Measurements from ENCODE around the gene HOXA1.
A peak's percentile ranks its signal among the peaks of the same experiment; 100 is the strongest.

Gene HOXA1

DNA sequence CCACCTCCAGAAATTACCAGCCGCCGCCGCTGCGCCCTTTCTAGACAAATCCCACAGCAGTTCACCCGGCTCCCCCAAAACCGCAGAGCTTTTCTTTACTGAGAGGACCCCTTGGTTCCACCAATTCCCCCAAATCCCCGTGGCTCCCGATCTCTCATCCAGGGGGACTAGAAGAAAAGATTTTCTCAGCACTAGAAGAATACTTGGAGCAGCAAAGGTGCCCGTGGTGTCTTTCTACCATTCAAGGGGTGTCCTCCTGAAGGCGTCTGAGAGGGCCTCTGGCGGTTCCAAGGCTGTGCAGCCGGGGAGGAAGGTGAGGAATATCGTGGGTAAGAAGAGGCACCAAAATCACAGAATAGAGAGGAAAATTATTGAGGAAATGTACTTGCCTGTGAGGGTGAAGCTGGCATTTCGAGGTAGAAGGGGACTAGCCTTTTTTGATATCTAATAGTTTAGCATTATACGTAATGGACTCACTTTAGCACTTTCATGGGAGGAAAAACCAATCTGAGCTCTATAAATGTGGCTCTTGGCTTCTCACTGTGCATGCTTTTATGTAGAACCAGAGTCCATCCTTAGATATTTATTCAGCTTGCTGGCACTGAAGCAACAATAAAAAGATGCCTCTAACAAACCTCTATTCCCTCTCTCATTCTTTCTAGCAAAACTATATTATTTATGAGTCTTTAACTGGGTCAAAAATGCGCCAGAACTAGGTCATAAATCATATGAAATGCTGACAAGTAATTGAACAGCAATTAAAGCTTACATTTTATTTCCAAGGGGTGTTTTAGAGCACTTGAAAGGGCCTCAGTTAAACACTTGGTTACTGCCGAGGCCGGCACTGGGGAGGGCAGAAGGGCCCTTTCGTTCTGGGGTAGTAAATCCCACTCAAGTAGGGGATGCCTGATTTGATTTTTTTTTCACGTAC, 20.5 kb upstream of the HOXA1 start:
- no peak for DNase-seq

DNA sequence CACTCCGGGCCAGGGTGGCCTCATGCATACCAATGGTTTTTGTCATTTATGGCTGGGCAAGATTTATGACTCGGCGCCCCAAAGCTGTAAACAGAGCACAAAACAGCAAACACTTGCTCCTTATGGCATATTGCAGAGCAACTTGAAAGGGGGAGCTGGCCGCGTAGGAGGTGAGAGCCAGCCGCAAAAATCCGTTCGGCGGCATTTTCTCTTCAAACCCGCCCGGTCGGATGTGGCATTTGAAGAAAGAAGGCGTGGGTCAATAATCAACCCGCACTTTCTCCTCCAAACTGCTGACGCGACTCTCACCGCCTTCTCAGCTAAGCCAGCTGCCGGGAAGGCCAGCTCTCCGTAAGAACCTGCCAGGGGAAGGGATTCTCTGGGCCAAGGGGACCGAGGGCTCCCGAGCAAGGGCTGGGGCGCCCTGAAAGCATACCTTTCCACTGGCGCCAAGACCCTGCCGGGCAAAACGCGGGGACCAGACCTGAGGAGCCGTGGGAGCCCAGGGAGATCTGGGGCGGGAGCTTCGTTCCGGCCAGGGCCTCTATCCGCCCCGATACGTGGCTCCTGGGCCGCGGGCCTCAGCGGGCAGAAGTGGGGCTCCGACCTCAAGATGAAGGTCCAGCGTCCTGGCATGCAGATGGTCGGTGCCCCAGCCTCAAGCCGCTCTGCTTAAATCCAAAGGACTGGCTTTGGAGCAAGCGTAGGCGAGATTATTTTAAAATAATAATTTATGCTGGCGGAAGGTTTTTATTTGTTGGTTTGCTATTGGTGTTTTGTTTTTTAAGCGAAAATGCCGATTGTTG, 19.6 kb upstream of the HOXA1 start:
- DNase-seq: peak; percentile 46

DNA sequence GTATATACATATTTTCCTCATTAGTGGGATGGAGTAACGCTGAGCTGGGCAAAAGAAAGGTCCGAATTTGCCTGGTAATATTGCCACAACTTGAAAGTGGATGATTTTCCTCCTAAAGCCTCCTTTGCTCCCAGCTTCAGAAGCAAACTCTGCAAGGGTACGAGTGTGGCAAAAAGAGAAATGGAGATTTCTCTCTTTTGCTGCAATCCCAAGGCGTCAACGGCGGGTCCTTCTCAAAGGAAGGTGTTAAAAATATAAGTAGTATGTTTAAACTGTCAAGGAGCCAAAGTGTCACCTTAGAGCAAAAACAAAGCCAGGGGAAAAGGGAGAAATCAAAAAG, 19.1 kb upstream of the HOXA1 start:
- DNase-seq: no peak

DNA sequence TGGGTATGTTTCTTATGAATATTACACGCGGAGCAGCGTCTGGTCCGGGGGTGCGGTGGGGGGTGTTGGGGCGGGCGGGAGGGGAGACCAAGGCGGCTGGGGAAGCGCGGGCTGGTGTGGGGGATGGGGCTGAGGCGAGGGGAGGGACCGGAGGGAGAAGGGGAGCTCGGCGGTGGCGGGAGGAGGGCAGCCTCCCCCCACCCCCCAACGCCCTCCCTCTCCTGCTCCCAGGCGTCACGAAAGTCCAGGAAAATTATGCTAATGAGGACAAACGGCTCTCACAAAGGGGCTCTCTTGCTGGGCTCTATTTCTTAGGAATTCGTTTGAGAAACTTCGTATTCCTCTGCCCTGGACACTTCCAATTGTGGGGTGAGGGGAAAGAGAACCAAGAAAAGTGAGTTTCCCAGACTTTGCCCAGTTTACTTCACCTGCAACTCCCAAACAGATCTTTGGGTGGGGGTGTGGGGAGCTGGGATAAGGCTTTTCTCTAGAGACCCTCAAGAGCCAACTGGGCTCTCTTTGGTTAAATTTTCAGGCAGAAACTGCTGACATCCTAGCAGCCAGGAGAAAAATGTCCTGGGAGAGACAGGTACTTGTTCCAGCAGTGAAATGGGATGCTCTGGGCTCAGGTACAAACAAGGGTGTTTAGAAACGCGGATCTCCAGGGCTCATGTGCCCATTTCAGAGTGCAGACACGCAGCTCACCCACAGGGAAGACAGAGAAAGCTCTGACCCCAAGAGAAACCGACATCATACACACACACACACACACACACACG, 18.4 kb upstream of the HOXA1 start:
- DNase-seq: peak; percentile 63

DNA sequence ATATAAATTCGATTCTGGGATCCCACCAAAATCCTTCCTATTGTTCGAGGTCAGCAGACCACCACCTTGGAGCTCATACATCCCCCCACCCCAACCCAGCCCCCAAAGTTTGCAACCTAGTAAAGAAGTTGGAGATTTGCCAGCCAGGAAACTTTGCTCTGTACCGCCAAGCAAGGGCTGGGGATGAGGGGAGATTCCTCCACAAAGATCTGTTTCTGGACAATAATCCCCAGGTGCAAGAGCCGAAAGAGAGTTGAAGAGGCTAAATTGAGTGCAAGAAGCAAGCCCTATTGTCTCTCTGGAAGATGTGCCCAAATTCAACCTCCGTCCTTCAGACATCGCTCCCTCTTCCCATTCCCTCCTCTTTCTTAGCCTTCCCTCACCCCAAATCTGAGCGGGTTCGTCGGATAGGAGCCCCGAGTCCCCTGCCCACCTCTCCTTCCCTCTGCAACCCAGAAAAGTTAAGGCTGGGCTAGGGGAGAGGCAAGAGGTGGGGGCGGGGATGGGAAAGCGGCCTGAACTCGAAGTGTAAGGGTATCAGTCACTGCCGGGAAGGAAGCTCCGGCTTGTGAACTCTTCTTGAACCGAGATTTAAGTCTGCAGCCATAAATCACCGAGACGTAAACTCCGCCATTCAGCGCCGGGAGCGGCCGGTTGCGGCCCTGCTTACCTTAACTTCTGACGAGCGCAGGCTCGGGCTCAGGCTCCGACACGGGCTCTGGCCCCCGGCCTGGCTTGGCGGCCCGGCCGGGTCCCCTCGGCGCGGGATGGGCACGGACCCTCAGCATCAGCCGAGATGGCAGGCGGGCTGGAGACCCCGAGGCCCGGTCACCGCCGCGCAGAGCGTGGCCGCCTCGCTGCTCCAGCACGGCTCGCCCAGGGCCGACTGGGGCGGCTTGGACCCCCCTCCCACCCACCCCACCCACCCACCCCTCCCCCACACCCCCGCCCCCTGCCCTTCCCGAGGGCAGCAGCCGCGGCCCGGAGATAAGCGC, 17.5 kb upstream of the HOXA1 start:
- DNase-seq: peak; percentile 84

DNA sequence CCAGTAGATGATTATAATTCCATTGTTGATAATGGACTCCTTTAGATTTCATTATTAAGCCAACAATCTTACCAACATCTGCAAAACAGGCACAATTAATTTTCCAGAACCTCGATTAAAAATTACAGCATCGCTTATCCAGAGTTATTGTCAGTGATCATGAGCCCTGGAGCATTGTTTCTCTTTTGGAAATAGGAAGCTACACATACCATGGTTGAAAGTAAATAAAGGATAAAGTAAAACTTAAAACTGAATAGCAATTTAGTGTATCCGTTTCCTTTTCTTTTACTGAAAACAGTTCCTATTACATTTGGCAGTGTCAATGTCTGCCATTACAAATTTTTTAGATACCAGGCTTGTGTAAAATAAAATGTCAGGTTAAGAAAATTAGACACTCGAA, 16.6 kb upstream of the HOXA1 start:
- no peak for DNase-seq

DNA sequence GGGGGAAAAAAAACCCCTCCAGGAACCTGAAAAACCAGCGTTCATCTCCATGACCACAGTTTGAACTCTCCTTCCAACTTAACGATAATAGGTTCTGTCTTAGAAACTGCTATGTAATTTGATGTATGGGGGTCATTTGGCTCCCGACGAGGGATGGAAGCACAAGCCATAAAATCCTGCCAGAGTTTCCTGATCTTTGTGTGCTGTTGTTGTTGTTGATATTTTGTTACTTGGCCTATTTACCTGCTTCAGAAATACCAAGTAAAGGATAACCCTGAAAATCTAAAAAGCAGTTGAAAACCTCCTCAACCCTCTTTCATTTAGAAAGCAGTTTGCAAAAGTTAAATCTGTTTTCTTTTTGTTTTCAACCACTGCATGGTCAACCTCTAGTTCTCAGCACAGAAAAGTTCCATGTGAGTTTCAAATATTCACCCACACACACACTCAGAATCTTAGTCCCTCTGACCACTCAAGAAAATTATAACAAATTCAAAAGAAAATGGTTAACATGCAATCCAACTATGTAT, 16.0 kb upstream of the HOXA1 start:
- DNase-seq: no peak

DNA sequence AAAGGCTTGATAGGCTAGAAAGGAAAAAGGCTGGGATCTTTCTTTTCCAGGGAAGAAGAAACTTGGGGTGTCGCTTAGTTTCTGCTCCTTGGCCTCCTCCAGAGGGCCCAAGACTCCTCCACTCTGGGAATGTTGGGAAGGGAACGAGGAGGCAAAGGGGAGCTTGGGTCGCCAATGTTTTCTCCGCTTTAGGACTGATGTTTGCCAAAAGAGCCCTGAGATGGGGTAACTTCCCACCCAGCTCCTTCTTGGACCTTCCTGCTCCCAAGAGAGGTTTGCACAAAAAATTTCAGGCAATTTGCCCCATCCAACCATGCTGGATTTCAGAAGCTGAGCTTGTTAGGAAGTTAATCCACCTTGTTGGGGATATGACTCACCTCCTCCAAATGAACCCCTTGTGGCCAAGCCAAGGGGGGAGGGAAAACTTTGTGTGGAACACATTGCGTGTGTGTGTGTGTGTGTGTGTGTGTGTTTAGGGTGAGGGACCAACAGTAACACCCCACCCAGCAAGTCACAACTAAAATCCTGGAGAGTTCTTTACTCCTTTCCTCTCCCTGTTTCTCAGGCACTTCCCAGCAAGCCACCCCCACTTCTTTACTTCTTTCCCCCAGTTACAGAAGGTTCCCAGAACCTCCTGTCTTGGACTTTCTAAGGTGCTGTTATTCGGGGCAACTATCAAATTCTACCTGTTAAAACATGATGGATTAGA, 15.4 kb upstream of the HOXA1 start:
- peak; percentile 51 for DNase-seq

DNA sequence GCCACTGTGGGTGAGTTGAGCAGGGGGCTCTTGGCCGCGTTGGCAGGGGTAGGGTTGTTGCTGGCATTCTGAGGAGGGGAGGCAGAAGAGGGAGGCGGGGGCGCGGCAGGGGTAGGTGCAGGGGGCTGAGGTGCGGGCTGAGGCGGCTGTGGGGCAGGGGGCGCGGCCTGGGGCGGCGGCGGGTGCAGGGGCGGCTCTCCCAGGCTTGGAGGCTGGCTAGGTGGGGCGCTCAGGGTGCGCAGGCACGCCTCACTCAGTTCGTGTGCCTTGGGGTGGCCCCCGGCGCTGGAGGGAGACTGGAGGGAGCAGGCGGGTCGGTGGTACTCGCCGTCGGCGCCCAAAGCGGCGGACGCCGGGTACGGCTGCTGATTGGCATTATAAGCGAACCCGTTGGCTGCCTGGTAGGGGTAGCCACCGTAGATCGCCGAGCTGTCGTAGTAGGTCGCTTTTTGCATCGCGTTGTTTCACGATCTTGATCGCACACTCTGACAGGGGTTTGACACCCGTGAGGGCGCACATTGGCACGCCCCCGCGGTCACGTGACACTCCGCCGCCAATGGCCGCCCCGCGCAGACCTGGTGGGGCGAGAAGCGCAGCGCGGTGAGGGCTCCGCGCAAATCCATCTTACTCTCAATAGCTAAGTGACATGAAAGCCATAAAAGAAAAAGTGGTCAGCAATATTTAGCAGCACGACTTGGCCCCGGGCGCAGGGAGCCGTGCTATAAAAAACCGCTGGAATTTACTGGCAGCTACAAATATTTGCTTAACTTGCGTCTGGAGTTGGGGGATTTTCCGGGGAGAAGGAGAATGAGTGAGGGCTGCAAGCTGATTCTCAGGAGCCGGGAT, 14.6 kb upstream of the HOXA1 start:
- DNase-seq: peak; percentile 75

DNA sequence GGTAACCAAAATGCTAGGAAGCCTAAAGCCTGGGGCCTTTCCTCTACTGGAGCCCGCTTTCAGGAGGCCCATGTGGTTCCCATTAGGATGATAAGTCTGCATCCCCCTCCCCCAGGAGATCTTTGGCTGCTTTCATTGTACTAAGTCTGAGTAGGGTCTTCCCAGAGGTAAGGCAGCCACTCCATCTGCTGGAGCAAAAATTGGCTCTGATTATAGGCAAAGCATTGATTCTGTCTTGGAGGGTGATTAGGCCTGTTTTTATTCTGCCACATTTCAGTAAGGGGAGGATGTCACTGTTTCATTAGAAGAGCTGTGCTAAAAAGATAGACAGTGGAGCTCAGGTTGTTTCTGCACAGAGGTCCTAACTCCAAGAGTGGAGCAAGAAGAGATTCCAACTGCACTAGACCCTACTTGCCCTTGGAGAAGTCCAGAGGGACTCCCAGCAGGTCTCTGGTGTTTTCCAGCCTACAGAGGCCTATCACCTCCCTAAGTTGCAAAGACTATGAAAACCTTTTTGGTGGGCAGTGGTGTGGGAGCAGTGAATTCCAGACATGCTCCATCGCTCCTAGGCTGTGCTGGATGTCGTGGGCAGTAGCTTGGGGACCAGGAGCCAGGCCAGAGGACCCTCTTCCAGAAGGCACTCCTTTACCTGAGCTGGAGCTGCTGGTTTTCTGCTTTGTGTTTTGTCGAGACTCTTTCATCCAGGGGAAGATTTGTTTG, 13.8 kb upstream of the HOXA1 start:
- peak; percentile 31 for DNase-seq

DNA sequence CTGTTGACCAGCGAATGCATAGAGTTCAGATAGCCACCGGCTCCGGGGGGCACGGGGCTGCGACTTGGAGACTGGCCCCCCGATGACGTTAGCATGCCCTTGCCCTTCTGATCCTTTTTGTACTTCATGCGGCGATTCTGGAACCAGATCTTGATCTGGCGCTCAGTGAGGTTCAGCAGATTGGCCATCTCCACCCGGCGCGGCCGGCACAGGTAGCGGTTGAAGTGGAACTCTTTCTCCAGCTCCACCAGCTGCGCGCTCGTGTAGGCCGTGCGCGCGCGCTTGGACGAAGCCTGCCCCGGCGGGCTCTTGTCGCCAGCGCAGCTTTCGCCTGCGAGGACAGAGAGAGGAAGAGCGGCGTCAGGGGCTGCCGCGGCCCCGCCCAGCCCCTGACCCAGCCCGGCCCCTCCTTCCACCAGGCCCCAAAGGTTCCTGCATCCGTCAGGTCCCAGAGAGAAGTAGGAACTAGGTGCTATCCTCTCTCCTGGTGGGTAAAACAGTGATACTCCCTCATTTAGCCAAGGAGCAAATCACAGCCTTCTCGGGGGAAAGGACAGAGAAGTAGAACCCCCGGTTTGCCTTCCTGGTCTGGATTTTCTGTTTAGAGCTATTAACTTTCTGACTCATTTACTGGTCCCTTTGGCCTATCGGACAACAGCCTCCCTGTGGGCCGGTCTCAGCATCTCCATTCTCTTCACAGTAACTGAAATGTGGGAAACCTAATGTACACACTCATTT, 12.8 kb upstream of the HOXA1 start:
- peak; percentile 37 for DNase-seq

DNA sequence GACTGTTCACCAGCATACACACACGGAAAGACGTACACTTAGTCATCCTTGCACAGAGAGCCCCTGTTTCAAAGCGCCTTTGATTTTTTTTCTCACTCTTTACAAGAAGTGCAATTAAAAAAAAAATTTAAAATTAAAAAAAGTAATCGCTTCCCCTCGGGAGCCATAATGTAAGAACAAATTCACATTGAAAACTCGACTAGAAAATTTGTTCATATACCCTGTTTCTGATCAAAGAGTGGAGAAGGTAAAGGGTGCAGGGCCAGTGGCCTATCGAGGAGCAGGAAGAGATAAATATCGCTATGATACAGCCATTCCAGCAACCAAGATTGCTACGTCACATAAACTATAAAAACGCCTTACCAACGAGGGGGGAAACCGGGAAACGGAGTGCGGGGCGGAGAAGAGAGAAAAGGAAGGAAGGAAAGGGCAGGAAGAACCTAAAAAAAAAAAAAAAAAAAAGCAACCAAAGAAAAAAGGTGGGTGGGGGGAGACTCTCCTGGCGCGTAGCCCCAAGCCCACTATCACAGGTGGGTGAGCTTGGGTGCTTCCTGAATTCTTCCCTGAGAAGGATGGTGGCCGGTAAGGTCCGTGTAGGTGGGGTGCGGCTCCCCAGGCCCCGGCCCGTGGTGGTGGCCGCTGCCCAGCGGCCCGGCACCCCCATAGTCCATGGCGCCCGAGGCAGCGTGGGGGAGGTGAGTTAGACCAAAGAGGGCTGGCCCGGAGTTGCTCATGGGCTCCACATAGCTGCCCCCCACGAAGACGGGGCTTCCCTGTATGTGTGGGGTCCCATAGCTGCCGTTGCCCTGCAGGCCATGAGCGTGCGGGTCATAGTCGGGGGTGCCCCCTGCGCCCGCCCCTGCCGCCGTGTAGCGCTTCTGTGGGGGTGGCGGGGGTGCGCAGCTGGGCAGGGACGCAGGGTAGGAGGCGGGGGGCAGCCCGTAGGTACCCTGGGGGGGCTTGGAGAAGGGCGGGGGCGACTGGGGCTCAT, 11.9 kb upstream of the HOXA1 start:
- no peak for DNase-seq

DNA sequence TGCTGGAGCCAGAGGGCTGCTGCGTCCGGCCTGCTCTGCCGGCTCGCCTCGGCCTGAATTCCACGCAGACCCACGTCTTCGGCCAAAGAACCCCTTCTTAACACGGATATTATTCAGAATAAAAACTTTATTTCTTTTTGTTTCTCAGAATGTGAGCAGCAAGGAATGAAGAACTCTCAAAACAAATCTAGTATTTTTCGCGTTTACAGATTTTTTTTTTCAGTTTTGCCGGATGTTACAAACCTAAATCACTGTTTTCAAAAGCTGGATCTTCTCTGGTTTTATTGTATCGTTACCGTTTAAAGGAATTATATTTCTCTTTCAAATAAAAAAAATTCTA, 11.1 kb upstream of the HOXA1 start:
- no peak for DNase-seq

DNA sequence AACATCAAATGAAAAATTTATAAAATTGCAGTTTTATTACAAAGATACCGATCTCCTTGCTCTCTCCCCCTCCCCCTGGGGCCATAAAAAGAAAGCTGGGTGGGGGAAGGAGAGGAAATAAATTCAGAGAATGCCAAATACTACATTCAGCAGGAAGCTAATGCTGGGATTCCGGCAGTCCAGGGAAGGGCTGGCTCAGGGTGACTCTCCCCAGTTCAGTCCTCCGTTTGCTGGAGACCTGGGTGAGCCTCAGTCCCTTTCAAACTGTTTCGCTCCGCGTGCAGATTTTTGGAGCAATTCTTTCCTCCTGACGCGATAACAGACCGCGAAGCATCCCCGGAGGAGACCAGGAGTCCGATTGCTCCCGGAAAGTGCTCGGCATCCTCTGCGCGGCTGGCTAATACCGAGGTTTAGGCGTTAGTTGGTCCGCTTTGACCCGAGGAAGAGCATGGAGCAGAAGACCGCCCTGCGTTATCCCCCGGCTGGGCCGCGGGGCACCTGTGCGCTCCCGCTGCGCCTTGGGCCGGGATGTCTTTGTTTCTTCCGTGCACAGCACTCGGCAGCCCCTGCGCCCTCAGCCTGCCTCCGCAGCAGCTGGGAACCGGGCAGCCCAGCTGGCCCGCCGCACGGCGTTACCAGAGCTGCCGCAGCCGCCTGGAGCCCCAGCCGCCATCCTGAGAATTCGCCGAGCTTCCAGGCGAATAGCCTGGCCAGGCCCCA, 10.5 kb upstream of the HOXA1 start:
- peak; percentile 48 for DNase-seq

DNA sequence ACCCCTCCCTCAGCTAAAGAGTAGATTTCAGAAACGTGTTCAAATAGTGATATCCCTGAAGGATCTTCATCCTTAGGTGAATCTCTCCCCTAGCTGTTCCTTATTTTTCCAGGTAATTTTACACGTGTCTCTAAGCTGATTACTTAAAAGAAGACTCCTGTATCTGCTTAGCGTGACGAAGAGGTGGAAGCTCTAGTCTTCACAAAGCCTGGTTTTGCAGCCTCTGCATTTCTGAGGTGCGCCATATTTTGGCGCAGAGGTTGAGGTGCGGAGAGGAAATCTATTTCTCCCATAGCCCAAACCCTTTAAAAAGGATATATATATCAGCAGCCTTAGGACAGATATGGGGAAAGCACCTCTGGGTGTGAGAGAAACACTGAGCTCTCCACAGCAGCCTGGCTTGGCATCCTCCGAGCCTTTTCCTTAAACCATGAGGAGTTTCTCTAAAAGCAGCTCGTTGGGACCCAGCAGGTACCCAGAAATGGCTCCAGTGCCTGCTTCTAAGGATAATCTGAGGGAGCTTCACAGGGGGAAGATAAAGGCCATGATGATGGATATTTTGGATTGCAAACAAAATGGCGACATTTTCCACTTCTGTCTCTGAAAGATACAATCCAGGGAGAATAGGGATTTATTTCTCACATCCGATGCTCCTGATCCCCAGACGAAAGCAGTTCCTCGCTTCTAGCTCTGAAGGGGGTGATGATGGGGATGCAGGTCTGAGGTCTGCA, 9.7 kb upstream of the HOXA1 start:
- DNase-seq: no peak

All from femur (tissue), 1 donor.